GM12864 (cell line): ENCODE measurements around the gene ARID5A.

Source experiments
- DNase-seq: peaks from one replicate; pipeline ENCODE4 v3.0.0-alpha.2; 2011; ENCODE audit warnings: low read depth
- H3K4me3 ChIP-seq: 2 replicates; pipeline ENCODE4 v1.5.1; 2011; ENCODE audit warnings: mild to moderate bottlenecking, low read depth, low read length, control low read depth
- TF ChIP-seq, protein P1 (sequence below): IDR thresholded peaks from 2 replicates; pipeline ENCODE4 v1.5.1; 2011; ENCODE audit warnings: low read depth, mild to moderate bottlenecking, moderate library complexity, low read length, control low read depth, inconsistent platforms; ENCODE audit errors: missing control alignments

The ARID5A gene

GRCh38 chr2:96542357-96542977 is 5.9 kb downstream of the ARID5A start:
- TF ChIP-seq, protein P1, sequence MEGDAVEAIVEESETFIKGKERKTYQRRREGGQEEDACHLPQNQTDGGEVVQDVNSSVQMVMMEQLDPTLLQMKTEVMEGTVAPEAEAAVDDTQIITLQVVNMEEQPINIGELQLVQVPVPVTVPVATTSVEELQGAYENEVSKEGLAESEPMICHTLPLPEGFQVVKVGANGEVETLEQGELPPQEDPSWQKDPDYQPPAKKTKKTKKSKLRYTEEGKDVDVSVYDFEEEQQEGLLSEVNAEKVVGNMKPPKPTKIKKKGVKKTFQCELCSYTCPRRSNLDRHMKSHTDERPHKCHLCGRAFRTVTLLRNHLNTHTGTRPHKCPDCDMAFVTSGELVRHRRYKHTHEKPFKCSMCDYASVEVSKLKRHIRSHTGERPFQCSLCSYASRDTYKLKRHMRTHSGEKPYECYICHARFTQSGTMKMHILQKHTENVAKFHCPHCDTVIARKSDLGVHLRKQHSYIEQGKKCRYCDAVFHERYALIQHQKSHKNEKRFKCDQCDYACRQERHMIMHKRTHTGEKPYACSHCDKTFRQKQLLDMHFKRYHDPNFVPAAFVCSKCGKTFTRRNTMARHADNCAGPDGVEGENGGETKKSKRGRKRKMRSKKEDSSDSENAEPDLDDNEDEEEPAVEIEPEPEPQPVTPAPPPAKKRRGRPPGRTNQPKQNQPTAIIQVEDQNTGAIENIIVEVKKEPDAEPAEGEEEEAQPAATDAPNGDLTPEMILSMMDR = no peak
- no peak for DNase-seq
- no peak overlapping the region for H3K4me3 ChIP-seq

DNA sequence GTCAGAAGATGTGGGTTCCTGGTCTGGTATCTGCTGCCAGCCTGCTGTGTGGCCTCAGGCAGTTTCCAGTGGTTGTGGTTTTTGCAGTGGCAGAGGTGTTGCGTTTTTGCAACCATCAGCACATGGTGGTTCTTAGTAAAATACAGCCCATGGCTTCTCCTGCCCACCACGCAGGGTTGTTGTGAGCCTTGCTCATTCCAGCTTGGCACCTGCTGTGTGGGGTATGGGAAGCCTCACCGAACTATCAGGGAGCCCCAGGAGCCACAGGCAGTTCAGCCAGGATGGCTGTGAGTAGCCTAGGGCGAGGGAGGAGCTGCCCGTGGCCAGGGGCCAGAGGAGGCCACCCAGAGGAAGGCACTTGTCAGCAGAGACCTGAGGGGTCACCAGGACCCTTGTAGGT is 9.8 kb downstream of the ARID5A start:
- TF ChIP-seq, protein P1 = no peak
- no peak overlapping the region for H3K4me3 ChIP-seq
- DNase-seq = no peak

- DNase-seq = no peak
- TF ChIP-seq, protein P1 = no peak
- no peak overlapping the region for H3K4me3 ChIP-seq
These were observed 10.2 kb downstream of the ARID5A start for GRCh38 chr2:96546797-96547196.

DNA sequence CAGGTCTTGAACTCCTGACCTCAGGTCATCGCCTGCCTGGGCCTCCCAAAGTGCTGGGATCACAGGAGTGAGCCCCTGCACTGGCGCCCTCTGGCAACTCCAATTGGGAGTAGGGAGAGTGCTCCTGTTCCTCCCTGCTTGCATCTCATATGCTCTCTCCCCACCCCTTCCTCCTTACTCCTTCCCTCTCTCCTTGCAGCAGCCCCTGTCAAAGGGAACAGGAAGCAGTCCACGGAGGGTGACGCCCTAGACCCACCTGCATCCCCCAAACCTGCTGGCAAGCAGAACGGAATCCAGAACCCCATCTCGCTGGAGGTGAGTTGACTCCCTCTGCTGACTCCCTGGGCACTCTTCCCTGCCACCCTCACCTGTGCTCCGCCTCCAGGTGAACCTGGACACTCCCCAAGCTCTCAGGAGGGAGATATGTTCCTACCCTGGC is 10.7 kb downstream of the ARID5A start:
- no peak for DNase-seq
- TF ChIP-seq, protein P1 = no peak
- H3K4me3 ChIP-seq = no peak overlapping the region

GRCh38 chr2:96547731-96548171 is 11.2 kb downstream of the ARID5A start:
- TF ChIP-seq, protein P1 = no peak
- no peak overlapping the region for H3K4me3 ChIP-seq
- no peak for DNase-seq

DNA sequence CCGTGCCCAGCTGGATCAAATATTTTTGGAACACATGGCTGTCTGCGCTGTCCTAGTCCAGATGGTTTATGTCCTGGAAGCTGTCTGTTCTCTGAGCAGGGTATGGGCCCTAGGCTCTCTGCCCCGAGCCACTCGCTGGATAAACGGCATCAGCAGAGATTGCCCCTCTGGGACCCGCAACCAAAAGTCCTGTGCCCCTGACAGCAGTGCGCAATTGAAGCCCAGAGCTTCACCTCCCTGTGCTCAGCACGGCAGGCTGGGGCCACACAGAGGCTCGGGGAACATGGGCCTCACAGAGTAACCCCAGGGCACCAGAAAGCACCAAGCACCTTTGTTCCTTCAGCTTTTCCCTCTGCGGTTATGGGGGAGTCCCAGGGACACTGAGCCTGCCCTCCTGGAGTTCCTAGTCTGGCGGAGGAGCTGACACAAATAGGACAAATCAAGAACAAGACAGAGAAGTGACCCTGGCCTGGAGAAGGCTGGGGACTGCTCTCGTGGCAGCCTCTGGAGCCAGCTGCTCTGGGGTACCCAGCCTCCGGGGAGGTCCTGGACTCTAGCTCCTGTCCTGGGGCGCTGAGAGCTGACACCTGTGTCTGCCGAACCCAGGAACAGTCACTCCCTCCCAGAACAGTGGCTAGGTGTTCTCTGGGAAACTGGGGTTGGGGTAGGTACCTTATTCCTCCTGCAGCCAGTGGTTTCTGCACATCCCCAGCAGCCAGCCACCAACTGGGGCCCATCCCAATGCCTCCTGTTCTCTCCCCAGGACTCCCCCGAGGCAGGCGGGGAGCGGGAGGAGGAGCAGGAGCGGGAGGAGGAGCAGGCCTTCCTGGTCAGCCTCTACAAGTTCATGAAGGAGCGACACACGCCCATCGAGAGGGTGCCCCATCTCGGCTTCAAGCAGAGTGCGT is 12.3 kb downstream of the ARID5A start:
- DNase-seq = no peak
- H3K4me3 ChIP-seq = no peak overlapping the region
- TF ChIP-seq, protein P1 = no peak
